NCI-H446 treated with DMSO at 0.1 percent for 48 hours (cell line): ENCODE data around the gene CA5A.
"Not testable (repeated sequence)": the region's sequence is repeated elsewhere in the genome, so short reads cannot be mapped to it uniquely, and the experiment has no call there.

Source experiments
- DNase-seq: peaks from one replicate; lab custom pipeline; 2025; lab: John Stamatoyannopoulos, UW

The CA5A gene

DNA sequence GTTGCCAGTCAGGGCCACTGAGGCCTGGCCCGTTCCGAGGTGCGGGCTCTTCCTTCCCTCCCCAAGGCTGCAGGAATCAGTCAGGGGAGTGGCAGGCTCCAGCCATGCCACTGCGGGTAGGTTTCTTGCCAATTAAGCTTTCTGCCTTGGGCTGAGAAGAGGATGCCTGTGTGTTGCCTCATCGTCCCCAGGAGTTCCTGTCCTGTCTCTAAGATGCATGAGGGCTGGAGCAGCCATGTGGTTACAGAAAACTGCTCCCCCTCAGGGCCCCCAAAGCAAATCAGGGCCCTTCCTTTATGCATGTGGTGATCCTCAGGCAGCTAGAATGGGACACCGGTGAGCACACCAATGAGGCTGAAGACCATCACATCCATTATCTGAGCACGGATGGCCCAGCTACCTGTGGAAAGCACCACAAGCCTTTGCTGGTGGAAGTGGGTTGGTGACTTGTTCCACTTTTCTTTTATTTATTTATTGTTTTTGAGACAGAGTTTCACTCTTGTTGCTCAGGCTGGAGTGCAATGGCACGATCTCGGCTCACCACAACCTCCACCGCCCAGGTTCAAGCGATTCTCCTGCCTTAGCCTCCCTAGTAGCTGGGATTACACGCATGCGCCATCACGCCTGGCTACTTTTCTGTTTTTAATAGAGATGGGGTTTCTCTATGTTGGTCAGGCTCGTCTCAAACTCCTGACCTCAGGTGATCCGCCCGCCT, 40.0 kb downstream of the CA5A start:
- DNase-seq, result not testable (repeated sequence)

DNA sequence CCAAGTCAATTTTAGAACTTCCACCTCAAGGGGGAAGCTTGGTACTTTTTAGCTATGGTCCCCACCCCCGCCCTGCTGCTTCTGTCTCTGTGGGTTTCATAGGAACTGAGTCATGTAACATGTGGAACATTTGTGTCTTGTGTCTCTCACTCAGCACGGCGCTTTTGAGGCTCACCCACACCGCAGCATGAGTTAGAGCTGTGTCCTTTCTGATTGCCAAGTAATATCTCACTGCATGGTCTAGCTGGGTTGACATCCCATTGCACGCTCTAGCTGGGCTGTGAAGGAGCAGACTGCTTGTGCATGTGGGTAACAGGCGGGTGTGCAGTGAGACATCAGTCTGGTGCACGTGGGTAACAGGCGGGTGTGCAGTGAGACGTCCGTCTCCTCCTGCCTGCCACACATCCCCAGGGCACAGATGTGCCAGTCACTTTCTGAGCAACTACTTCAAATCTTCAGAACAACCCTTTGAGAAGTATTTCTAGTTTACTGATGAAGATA, 40.6 kb downstream of the CA5A start:
- no peak for DNase-seq

DNA sequence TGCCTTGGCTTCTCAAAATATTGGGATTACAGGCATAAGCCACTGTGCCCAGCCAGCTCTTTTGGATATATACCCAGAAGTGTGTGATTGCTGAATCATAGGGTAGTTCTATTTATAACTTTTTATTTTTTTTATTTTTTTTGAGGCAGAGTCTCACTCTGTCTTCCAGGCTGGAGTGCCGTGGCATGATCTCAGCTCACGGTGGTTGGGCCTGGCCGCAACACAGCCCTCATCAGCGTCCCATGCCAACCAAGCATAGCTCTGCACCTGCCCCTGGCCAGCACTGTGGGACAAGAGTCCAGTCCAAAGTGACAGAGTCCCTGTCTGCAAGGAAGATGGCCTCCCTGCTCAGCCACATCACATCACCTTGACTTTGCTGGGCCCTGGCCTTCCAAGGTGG, 42.3 kb downstream of the CA5A start:
- not testable (repeated sequence) for DNase-seq

DNA sequence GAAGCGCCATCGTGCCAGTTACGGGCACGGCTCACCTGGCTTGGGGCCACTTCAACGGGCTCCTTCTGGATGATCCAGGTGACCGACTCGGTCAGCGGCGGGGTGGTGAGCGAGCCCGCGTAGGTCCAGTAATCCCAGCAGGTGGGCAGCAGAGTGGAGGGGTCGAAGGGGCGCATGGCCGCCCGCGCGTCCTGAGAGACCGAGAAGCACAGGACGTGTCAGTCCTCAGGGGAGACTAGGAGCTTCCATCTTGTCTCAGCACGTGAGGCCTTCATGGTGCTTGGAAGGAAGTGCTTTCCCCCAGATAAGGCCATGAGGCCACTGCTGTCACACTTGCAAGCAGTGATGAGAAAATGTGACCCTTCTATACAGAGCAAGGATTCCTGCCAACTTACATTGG, 44.6 kb downstream of the CA5A start:
- no peak for DNase-seq

DNA sequence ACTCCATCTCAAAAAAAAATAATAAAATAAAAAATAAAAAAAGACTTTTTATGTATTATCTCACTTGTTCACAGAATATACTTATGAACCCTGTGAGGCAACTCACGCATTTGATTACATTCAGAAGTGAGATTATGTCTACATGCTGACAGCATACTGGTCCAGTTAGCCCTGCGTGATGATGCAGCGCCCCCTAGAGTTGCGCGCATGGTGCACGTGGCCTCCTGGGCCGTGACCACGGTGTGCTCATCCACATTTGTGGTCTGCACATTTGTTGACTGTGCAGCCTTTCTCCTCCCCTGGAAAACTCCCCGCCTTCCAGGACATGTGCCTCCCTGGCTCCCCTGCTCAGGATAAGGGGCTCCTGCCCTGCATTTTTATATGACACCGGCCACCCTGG, 46.6 kb downstream of the CA5A start:
- DNase-seq, result not testable (repeated sequence)

DNA sequence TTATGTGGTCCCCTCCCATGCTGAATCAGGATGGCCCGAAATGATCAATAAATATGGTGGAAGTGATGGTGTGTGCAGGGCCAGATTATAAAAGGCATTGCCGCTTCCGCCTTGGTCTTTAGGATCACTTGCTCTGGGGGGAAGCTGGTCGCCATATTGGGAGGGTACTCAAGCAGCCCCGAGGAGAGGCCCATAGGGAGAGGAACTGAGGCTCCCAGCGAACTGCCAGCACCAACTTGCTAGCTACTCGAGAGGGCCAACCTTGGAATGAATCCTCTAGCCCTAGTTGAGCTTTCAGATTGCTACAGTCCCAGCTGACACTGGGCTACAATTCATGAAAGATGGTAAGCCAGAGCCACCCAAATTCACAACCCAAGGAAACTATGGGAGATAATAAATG, 48.0 kb downstream of the CA5A start:
- not testable (repeated sequence) for DNase-seq

DNA sequence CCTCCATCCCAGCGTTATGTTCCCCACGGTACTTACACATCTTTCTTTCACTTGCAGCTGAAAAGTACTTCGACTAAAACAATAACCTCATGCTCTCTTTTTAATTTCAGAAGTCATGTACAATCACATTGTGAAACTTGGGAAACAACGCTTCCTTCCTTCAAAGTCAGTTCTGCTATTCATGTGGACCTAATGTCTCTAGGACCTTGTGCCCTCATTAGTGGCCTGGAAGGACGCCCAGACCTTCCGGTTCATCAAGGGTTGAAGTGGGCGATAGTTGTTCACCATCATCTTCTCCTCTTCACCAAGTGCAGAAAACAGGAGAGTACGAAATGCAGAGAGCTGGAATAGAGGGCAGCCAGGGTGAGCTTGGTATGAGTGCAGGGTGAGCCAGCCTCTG, 48.4 kb downstream of the CA5A start:
- DNase-seq, result not testable (repeated sequence)

DNA sequence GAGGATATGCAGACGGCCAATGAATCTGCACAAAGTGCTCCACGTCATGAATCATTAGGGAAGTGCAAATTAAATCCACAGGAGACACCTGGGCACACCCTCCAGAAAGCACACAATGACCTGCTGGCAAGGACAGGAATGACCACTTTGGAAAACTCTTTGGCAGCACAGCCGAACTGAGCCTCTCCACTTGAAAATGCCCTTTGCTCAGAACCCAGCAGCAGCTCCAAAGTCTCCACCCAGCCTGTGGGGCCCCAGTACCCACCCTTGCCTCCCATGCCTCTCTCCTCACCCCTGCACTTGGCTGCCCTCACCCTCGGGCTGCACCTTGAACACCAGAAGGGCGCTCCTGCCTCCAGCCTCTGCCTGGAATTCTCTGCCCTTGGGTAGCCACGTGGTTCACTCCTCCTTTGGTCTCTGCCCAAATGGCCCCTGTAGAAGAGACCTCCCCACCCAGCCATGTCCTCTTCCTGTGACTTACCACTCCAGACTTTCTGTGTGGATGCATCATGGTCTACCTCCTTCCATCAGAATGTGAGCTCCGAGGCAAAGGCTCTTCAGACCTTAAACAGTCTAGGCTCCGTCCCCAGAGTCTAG, 50.9 kb downstream of the CA5A start:
- DNase-seq, result not testable (repeated sequence)

DNA sequence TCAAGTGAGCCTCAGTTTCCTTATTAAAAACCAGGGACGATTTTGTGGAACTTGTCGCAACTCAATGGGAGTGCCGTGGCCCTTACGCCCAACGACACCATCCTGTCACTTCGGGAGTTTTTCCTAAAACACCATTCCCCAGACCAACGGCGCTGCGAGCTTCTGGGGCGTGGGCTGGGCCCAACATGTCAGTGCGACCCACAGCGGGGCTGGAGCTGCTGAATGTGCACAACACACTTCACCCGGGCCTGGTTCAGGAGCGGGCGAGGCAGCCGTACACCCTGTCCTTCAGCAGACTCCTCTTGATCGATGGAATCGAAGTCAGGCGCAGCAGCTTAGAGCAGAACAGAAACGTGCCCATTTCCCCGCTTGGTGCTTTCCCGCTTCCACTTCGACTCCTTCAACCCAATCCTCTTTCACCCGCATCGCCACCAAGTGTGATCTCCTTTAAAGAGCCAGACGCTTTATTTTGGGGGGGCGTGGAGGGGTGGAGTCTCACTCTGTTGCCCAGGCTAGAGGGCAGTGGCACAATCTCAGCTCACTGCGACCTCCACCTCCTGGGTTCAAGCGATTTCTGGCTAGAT, 53.8 kb downstream of the CA5A start:
- no peak for DNase-seq

DNA sequence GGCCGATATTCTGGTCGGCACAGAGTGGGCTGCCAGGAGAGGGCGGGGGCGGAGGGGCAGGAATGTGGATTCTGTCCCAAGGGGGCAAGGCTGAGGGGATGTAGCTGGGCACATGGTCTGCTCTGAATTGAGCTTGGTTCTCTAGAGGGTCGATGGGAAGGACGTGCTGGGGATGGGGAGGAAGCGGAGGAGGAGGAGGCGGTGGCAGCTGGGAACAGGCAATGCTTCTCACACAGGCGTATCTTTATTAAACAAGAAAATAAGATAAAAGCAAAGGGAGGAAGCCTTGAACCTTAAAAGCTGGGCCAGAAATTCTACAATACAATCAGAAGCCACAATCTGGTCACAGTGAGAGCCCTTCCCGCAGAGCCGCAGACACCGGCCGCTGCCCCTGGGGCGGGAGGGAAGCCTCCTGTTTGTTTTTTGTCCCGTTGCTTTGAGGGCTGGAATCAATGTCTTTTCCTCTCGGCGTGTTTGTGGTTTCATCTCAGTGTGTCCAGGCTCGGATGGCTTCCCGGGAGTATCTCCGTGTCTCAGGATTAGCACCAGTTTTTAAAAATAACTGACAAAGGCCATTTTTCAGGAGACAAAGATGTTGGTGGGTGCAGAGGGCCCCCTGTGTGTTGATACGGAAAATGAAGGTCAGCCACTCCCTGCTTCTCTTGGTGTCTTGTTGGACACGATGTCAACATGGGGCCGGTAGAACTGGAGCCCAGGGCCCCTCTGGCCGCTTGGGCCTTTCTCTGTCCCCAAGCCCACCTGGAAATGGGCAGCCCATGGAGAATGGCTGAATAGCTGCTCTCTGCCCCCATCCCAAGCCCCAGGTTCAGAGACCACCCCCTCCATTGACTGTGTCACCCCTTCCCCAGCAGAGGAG, 54.8 kb downstream of the CA5A start:
- DNase-seq, result no peak

DNA sequence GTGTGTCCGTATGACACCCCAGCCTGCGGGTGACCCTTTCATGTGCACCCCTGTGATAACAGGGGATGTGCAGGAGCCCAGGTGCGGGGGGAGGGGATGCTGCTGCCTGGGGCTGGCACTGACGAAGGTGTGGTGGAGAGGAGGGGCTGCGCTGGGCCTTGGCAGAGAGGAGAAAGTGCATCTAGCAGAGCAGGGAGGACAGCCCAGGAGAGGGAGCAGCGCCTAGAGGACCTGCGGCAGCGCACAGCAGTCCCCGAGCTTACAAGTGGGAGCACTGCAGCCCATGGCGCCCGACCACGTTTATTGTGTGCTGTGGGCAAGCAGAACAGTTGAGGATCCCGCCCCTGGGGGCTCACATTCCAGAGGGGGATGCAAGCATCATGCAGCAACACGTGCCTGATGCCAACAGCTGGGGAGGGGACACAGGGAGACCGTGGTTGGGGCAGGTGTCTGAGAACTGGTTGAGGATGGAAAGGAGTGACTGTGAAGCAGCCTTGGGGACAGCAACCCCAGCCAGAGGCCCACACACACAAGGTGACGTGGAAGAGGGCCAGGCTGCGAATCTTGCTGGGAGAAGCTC, 56.1 kb downstream of the CA5A start:
- DNase-seq, result no peak

DNA sequence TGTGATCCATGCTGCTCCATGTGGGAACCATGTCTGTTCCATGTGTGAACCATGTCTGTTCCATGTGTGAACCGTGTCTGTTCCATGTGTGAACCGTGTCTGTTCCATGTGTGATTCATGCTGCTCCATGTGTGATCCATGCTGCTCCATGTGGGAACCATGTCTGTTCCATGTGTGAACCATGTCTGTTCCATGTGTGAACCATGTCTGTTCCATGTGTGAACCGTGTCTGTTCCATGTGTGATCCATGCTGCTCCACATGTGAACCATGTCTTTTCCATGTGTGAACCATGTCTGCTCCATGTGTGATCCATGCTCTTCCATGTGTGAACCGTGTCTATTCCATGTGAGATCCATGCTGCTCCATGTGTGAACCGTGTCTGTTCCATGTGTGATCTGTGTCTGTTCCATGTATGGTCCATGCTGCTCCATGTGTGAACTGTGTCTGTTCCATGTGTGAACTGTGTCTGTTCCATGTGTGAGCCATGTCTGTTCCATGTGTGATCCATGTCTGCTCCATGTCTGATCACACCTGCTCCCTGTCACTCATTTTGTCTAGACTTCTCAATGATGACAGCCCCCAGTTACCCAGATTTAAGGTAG, 56.8 kb downstream of the CA5A start:
- DNase-seq, result not testable (repeated sequence)

DNA sequence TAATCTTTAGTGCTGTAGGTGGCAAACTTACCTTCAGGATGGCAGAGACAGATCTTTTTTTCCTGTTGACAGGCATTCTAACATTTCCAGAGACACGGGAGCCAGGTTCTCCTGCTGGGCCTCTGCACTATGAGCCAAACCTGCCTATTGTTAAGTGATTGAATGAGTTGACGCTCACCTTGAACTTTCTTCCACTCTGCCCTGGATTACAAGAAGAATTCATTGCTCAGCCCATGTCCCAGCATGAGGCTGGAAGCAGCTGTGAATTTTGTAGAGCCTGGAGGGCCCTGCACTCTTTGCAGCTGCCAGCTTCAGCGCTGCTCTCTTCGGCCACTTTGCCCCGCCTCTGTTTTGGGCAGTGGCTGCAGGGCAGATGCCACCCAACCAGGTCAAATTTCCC, 57.6 kb downstream of the CA5A start:
- no peak for DNase-seq

DNA sequence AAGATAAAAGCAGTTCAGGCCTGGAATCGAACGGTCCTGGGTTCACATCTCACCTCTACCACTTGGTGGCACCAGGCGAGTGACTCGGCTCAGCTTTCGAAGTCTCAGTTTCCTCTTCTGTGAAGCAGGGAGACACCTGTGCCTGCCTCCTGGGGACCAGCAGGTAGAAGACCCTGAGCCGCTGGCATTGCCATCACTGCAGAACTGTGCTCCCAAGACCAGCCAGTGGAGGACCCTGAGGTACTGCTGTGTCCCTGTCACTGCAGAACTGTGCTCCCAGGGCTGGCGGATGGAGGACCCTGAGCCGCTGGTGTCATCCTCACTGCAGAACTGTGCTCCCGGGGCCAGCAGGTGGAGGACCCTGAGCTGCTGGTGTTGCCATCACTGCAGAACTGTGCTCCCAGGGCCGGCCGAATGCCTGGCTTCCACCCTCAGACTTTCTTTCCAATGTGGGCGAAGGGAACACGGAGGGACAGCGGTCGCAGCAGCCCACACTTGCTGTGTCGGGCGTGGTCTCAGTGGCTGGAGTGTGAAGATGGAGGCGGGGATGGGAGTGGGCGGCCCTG, 58.3 kb downstream of the CA5A start:
- DNase-seq, result no peak

DNA sequence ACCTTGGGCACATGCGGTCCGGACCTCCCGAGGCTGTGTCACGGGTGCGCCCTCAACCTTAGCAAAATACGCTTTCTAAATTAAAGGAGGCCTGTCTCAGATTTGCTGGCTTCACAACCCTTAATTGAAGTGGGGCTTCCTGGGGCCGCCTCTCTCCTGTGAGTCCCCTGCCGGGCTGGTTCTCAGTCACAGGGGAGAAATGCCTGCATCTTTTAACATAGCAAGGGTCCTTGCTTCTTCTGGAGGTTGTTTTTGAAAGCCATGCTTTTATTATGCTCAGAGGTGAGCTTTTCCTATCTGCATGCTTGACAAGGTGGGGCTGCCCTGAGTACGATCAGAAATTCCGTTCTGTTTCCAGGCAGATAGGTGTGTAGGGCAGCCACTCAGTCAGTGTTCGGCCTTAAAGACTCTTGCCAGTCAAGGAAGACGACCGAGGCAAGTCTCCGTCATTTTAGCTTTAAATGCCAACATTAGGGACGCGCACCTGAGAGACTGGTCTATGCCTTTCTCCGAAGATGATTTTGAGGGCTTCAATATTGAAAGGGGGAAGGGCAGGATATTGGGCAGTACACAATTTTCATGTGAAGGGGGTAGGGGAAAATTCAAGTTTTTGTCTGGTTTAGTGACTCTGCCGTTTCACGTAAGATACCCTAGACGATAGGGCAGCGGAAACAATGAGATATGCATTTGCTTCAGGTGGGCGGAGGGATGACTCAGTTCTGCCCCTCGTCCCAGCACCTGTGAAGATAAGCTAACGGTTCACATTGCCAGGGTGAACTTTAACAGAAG, 61.5 kb downstream of the CA5A start:
- DNase-seq, result no peak

DNA sequence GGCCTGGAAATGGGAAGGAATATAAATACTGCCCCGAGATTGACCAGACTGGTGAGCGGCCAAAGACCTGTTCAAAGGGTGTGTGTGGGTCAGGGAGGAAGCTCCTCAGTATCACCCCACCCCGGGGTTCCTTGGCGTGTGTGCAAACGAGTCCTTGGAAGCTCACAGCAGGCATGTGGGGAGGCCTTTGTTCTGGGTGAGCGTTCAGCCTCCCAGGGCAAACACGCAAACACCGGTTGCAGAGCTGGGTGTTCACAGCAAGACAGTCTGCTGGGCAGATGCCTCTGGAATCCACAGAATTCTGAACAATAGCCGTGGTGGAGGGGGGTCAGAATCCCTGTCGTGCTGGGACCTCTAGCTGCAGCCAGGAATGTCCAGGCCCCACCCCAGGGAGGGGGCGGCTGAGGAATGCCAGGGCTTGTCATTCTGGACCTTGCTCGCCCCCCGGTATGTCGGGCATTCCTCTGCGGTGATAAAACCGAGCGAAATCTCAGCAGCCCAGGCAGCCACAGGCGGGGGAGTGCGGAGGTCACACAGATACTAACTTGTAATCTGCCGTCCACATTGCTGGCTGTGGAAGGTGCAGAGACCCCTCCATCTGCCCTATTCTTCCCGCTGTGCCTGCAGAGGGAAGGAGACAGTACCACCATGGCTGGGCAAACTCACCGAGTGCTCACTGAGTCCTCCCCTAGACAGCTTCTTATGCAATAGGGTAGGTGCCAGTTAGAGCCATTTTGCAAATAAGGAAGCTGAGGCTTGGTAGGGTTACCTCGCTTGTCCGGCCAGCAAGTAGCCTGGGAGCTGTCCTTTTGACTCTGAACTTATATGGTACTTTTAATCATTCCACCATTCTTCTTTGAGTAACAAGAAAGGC, 65.7 kb downstream of the CA5A start:
- not testable (repeated sequence) for DNase-seq

DNA sequence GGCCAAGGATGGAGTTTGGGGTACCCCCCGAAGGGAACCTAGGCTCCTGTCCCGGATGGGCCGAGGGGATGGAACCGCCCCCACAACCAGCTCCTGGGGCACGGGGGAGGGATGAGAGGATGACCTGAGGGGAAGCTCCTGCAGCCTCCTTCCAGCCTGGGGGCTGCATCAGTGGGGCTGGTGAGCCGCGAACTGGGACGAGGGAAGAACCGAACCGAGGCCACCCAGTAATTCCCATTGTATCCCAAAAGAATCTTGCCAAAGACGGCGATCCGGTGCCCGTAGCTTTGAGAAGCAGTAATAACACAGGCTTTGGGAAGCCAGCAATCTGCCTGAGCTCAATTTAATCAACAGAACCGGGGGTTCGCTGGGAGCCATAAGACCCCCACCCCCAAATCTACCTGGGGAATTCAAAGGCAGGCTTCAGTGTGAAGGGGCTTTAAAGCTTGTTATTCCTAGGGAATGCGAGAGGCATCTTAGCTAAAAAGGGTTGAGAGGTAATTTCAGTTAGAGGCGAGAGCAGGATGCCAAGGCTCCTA, 66.4 kb downstream of the CA5A start:
- DNase-seq, result not testable (repeated sequence)

DNA sequence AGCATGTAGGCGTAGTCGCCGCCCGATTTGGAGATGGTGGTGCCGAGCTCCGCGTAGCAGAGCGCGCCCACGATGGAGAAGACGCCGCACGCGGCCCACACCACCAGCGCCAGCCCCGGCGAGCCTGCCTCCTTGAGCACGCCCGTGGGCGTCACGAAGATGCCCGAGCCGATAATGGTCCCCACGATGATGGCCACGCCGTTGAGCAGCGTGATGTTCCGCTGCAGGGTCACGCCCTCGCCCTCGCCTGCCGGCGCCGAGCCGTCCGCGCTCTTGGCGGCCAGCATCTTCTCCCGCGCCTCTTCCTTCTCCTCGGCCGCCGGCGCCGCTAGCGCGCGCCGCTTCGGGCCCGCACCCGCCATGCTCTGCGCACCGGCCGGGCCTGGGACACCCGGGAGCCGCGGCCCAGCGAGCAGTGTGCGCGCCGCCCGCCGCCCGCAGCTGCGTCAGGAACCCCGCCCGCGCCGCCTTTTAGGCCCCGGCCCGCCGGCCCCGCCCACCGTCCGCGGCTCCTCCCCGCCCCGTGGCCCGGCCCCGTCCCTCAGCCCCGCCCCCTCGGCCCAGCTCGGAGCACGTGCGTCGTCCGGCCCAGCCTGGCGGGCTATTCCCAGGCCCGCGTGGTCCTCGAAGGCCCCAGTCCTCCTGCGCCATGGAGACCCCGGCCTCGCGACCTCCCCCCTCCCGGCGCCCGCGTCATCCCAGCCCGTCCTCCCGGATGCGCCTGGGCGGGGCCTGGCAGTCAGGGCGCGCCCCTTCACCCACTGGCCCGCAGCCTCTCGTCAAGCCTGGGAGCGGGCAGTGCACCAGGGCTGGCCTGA, 67.1 kb downstream of the CA5A start, which contains the start of gene SLC7A5:
Gene SLC7A5, minus strand, starts transcription at position 447 of the 818 bp plus-strand sequence. Its CDS starts 85 bp downstream, at position 362.
- not testable (repeated sequence) for DNase-seq
